GM12865 (cell line): ENCODE data around the gene OCIAD2.

ENCODE experiments used
- DNase-seq: peaks from one replicate; pipeline ENCODE4 v3.0.0; 2010; ENCODE audit warnings: low read depth
- H3K4me3 ChIP-seq: 2 replicates; pipeline ENCODE4 v1.5.1; 2011; ENCODE audit warnings: mild to moderate bottlenecking, low read depth, low read length, control low read depth
- TF ChIP-seq, protein P1 (sequence below): IDR thresholded peaks from 2 replicates; pipeline ENCODE4 v1.5.1; 2011; ENCODE audit warnings: low read length, control low read depth, low read depth, inconsistent platforms; ENCODE audit not compliant: insufficient read depth; ENCODE audit errors: missing control alignments

Gene OCIAD2

DNA sequence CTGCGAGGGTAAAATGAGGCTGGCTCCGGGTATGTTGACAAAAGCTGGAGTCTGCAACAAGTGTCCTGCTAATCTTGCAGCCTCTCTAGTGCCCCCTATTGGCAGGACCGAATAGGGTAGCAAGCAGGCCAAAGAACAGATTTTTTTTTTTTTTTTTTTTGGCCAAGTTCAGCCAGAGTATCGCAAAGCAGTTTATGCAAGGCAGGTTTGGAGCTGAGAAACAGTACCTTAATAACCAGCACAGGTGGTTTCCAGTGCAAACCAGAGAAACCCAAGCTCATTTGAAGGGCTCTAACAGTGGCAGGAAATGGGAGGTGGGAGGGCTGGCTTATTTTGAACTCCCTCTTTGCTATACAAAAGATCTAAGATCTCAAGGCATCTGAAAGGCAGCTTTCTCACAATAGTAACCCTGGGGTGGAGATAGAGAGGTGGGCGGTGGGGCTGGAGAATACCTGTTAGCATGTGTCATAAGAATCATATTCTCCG, 38.2 kb upstream of the OCIAD2 start:
- H3K4me3 ChIP-seq = no peak overlapping the region
- TF ChIP-seq, protein P1, sequence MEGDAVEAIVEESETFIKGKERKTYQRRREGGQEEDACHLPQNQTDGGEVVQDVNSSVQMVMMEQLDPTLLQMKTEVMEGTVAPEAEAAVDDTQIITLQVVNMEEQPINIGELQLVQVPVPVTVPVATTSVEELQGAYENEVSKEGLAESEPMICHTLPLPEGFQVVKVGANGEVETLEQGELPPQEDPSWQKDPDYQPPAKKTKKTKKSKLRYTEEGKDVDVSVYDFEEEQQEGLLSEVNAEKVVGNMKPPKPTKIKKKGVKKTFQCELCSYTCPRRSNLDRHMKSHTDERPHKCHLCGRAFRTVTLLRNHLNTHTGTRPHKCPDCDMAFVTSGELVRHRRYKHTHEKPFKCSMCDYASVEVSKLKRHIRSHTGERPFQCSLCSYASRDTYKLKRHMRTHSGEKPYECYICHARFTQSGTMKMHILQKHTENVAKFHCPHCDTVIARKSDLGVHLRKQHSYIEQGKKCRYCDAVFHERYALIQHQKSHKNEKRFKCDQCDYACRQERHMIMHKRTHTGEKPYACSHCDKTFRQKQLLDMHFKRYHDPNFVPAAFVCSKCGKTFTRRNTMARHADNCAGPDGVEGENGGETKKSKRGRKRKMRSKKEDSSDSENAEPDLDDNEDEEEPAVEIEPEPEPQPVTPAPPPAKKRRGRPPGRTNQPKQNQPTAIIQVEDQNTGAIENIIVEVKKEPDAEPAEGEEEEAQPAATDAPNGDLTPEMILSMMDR = peak; percentile 51
- peak; percentile 55 for DNase-seq

DNA sequence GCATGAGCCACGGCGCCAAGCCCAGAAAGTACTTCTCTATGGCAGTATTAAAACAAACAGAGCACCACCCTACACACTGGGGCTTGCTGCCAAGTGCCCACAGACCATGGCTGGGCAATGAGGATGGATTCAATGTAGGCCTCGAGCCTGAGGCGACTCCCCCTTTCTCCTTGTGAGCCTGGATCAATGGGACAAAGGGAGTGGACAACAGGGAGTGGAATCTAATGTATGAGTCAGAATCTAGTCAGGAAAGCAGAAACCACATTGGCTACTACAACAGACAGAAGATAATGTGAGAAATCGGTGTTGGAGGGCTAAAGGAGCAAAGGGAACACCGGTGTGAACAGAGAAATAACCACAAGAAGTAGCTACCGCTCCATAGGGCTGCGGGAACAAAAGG, 37.7 kb upstream of the OCIAD2 start:
- DNase-seq = no peak
- TF ChIP-seq, protein P1 = no peak
- H3K4me3 ChIP-seq = no peak overlapping the region

DNA sequence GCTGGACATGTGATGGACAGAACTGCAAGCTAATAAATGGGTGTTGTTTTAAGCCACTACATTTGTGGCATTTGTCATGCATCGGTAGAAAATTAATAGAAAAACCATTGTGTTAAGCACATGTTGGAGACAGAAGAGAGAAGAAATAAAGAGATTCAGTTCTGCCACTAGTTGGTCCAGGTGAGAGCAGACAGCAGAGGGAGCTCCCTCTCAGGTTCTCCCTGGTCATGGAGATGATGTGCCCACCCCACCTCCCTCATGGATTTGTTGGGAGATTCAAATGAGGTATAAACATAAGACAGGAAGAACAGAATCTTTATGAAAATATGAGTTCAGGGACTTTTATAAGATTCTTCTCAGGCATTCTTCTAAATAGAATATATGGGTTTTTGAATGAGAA, 36.8 kb upstream of the OCIAD2 start:
- DNase-seq = no peak
- H3K4me3 ChIP-seq = no peak overlapping the region
- TF ChIP-seq, protein P1 = peak; percentile 13

DNA sequence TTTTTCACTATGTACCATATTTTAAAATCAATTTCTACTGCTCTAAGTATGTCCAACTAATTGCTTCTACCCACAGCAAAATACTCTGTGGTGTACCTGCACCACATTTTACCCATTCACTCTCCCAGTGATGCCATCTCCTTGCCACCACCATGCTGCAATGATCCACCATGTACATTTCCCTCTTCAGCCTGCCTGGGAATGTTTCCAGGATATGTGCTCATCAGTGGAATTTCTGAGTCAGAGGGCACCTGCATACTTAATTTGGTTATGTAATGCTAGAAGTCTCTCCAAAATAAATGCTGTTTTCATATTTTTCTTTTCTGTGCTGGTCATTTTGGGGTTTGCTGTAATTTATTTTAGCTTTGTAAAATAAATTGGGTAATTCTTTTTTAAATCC, 33.2 kb upstream of the OCIAD2 start:
- TF ChIP-seq, protein P1 = no peak
- DNase-seq = no peak
- no peak overlapping the region for H3K4me3 ChIP-seq

DNA sequence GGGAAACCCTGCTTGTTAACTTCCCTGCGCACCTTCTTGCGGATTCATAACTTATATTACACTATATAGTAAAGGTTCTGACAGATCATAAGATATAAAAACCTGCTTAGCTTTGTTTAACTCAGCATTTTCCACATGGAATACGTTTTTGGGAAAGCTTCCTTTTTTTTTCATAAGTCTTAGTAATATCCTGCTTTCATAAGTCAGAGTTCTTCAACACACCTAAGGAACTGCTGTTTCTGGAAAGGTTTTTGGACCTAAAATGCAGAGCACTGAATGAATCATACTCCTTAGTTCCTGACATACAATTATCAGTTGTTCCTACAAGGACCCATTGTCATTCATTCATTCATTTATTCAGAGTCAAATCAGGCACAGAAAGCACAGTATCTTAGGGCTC, 32.3 kb upstream of the OCIAD2 start:
- TF ChIP-seq, protein P1 = no peak
- DNase-seq = no peak
- H3K4me3 ChIP-seq = no peak overlapping the region

DNA sequence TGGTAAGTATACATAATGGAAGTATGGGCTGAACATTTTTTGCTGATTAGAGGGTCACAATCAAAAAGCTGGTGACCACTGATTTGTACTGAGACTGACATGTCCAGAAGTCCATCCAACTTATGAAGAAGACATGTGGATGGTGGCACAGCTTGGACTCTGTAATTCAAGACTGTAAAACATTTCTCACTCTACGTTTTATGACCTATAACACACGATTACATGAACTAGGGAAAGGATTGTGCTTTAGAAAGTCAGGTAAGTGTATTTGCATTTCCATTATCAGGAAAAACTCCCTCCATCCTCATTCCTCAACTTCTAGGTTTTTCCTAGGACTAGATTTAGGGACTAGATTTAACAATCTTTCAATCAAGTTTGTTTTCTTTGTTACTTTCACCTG, 30.5 kb upstream of the OCIAD2 start:
- TF ChIP-seq, protein P1 = no peak

DNA sequence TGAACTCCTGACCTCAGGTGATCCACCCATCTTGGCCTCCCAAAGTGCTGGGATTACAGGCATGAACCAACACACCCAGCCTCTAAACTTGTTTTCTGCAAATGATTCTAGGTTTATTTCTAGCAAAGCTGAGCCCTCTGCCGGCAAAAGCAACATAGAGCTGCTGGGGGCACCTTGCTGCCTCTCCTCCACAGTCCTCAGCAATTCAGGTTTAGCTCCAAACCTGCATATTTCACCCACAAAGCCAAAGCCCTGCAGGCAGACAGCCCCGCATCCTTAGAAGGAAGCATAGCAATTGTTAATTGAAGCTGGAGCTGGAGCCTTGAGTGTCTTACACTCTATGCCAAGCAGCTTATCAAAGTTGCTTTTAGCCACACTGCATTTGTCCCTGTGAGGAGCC, 24.9 kb upstream of the OCIAD2 start:
- no peak overlapping the region for H3K4me3 ChIP-seq
- TF ChIP-seq, protein P1 = no peak
- DNase-seq = no peak

More for the DNA sequence above, 30.5 kb upstream of the OCIAD2 start:
- DNase-seq = no peak
- no peak overlapping the region for H3K4me3 ChIP-seq
